ENCODE results near the gene DHX58. TPM values are rescaled to one million over a fixed set of nuclear protein-coding genes. Genes with fewer than 3 reads are reported as not detected.

Gene DHX58
- total RNA-seq, 1 donor from 2014 or later, result 1.7 TPM

GRCh38 chr17:42090964-42091790 is 21.3 kb downstream of the DHX58 start:
- H3K4me3 ChIP-seq, result no peak overlapping the region

GRCh38 chr17:42088736-42089135 is 23.8 kb downstream of the DHX58 start:
- Histone ChIP-seq H3K9me3 (no peaks in the 10 kb centered on the region), H3K4me3 (no peak overlapping the region), H3K27me3 (no peaks in the 10 kb centered on the region), H3K4me1 (no peaks in the 10 kb centered on the region), H3K36me3 (no peaks in the 10 kb centered on the region), H3K27ac (no peak overlapping the region)
- no peak for TF ChIP-seq CTCF (IDR thresholded peaks at IDR 0.05)
- intact Hi-C loops (cut with DNase I), result no loop called here
- DNase-seq (ENCODE audit: low spot score in 2 of 2), result no peak

More at GRCh38 chr17:42090964-42091790, 21.3 kb downstream of the DHX58 start:
- TF ChIP-seq CTCF (IDR thresholded peaks at IDR 0.05), result no peak
- intact Hi-C loops (cut with DNase I), result no loop called here
- H3K36me3 ChIP-seq, result no peaks in the 10 kb centered on the region
- no peaks in the 10 kb centered on the region for H3K27me3 ChIP-seq
- no peaks in the 10 kb centered on the region for H3K9me3 ChIP-seq
- H3K27ac ChIP-seq, result no peak overlapping the region
- no peaks in the 10 kb centered on the region for H3K4me1 ChIP-seq
- no peak for DNase-seq (ENCODE audit: low spot score in 2 of 2)

- no peak overlapping the region for H3K4me3 ChIP-seq
- intact Hi-C loops (cut with DNase I), result no loop called here
- H3K4me1 ChIP-seq, result no peaks in the 10 kb centered on the region
- TF ChIP-seq CTCF (IDR thresholded peaks at IDR 0.05), result no peak
- no peaks in the 10 kb centered on the region for H3K27me3 ChIP-seq
- no peak overlapping the region for H3K27ac ChIP-seq
- H3K36me3 ChIP-seq, result no peaks in the 10 kb centered on the region
- no peaks in the 10 kb centered on the region for H3K9me3 ChIP-seq
- DNase-seq (ENCODE audit: low spot score in 2 of 2), result no peak
These were observed 24.5 kb downstream of the DHX58 start for GRCh38 chr17:42087736-42088705.

- H3K9me3 ChIP-seq, result no peaks in the 10 kb centered on the region
- no peak for DNase-seq (ENCODE audit: low spot score in 2 of 2)
- no peak overlapping the region for H3K4me3 ChIP-seq
- no peaks in the 10 kb centered on the region for H3K4me1 ChIP-seq
- TF ChIP-seq CTCF (IDR thresholded peaks at IDR 0.05), result no peak
- intact Hi-C loops (cut with DNase I), result no loop called here
- no peaks in the 10 kb centered on the region for H3K36me3 ChIP-seq
- no peak overlapping the region for H3K27ac ChIP-seq
- no peaks in the 10 kb centered on the region for H3K27me3 ChIP-seq
These were observed 25.3 kb downstream of the DHX58 start for GRCh38 chr17:42087042-42087701.

GRCh38 chr17:42081516-42082129 is 30.9 kb downstream of the DHX58 start:
- Histone ChIP-seq H3K9me3 (no peaks in the 10 kb centered on the region), H3K27ac (no peak overlapping the region), H3K36me3 (no peaks in the 10 kb centered on the region), H3K27me3 (no peaks in the 10 kb centered on the region), H3K4me1 (no peaks in the 10 kb centered on the region), H3K4me3 (no peak overlapping the region)
- TF ChIP-seq CTCF (IDR thresholded peaks at IDR 0.05), result no peak
- DNase-seq (ENCODE audit: low spot score in 2 of 2), result no peak
- intact Hi-C loops (cut with DNase I), result no loop called here

Measured in ascending aorta (tissue), 2 donors.